Sigmoid colon (tissue), 4 donors: ENCODE data around the gene OIT3.

Source experiments
- EP300 ChIP-seq, 4 donors: sonication (generic); formaldehyde crosslinking; IDR thresholded peaks; one replicate each; pipeline ENCODE4 v1.6.1; 2017; ENCODE audit warnings: antibody characterized with exemption in 4 of 4
- TF ChIP-seq, protein P1 (sequence below), 4 experiments: fragments of 450-650 bp in 3 of 4; fragments of 200-600 bp in 1 of 4; IDR thresholded peaks; one replicate each; pipeline ENCODE4 v1.5.1; 2016 to 2019; ENCODE audit warnings: antibody characterized with exemption in 4 of 4, mild to moderate bottlenecking in 3 of 4, moderate library complexity in 2 of 4

- TF ChIP-seq, protein P1, sequence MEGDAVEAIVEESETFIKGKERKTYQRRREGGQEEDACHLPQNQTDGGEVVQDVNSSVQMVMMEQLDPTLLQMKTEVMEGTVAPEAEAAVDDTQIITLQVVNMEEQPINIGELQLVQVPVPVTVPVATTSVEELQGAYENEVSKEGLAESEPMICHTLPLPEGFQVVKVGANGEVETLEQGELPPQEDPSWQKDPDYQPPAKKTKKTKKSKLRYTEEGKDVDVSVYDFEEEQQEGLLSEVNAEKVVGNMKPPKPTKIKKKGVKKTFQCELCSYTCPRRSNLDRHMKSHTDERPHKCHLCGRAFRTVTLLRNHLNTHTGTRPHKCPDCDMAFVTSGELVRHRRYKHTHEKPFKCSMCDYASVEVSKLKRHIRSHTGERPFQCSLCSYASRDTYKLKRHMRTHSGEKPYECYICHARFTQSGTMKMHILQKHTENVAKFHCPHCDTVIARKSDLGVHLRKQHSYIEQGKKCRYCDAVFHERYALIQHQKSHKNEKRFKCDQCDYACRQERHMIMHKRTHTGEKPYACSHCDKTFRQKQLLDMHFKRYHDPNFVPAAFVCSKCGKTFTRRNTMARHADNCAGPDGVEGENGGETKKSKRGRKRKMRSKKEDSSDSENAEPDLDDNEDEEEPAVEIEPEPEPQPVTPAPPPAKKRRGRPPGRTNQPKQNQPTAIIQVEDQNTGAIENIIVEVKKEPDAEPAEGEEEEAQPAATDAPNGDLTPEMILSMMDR (IDR thresholded peaks at IDR 0.05): no peak
- no peak for TF ChIP-seq EP300 (IDR thresholded peaks at IDR 0.05)
Measured at GRCh38 chr10:72855129-72855528, 38.4 kb upstream of the OIT3 start.
